Caco-2 (cell line): Measurements from ENCODE around the gene EPHB6. TPM values are rescaled to one million over a fixed set of nuclear protein-coding genes. Genes with fewer than 3 reads are reported as not detected.

Experiments used
- BruUV-seq: library from RNA; stranded (reverse); fragments of 400-500 nt; replicated peaks from 2 replicates; lab custom pipeline; 2021; lab: Mats Ljungman, UMichigan
- CTCF ChIA-PET: fragments of 300-600 bp; sonication (Branson Sonifier 250); formaldehyde crosslinking; loops from one replicate; lab custom pipeline; 2022; ENCODE audit warnings: antibody characterized with exemption; lab: Charles Lee
- POLR2A ChIA-PET: fragments of 300-600 bp; sonication (Branson Sonifier 250); formaldehyde crosslinking; loops from one replicate; lab custom pipeline; 2022; ENCODE audit warnings: antibody characterized with exemption; lab: Charles Lee
- DNase-seq, 2 experiments: peaks; one replicate each; pipeline versions ENCODE4 v3.0.0 to v3.0.0-alpha.2; 2020 to 2022
- H3K27me3 ChIP-seq: replicated peaks from 2 replicates; pipeline ENCODE4 v1.6.0; 2011; ENCODE audit warnings: low read length; ENCODE audit not compliant: control insufficient read depth, insufficient read depth
- H3K36me3 ChIP-seq: 2 replicates; pipeline ENCODE4 v1.5.1; 2011; ENCODE audit warnings: low read length; ENCODE audit not compliant: control insufficient read depth, insufficient read depth
- H3K4me1 ChIP-seq: fragments of 250-450 bp; sonication (Bioruptor Pico); 2 replicates; pipeline ENCODE4 v1.5.1; 2020; ENCODE audit warnings: mild to moderate bottlenecking
- H3K4me3 ChIP-seq: 2 replicates; pipeline ENCODE4 v1.5.1; 2011; ENCODE audit warnings: low read depth, mild to moderate bottlenecking, control low read depth, low read length
- H3K9me3 ChIP-seq: fragments of 250-450 bp; sonication (Bioruptor Pico); 2 replicates; pipeline ENCODE4 v1.5.1; 2020; ENCODE audit warnings: mild to moderate bottlenecking, moderate library complexity
- H3K27ac Mint-ChIP-seq: one replicate; pipeline ENCODE4 v1.8.0; 2022; ENCODE audit warnings: mixed read lengths; ENCODE audit not compliant: unreplicated experiment
- H3K27me3 Mint-ChIP-seq: one replicate; pipeline ENCODE4 v1.8.0; 2022; ENCODE audit warnings: mixed read lengths; ENCODE audit not compliant: insufficient read depth, unreplicated experiment
- H3K36me3 Mint-ChIP-seq: one replicate; pipeline ENCODE4 v1.8.0; 2022; ENCODE audit warnings: mild to moderate bottlenecking, mixed read lengths; ENCODE audit not compliant: insufficient read depth, unreplicated experiment
- H3K4me1 Mint-ChIP-seq: one replicate; pipeline ENCODE4 v1.8.0; 2022; ENCODE audit warnings: low read depth, mixed read lengths; ENCODE audit not compliant: unreplicated experiment
- H3K4me3 Mint-ChIP-seq: one replicate; pipeline ENCODE4 v1.8.0; 2022; ENCODE audit warnings: mild to moderate bottlenecking, moderate library complexity, mixed read lengths; ENCODE audit not compliant: unreplicated experiment
- H3K9me3 Mint-ChIP-seq: one replicate; pipeline ENCODE4 v1.8.0; 2022; ENCODE audit warnings: mixed read lengths; ENCODE audit not compliant: unreplicated experiment
- intact Hi-C: fragments of 100-400 bp; cut with micrococcal nuclease; formaldehyde crosslinking; loops from one replicate; pipeline ENCODE4 v1.10.0; 2022; ENCODE audit not compliant: unreplicated experiment
- total RNA-seq: library from RNA; stranded (reverse); gene quantifications from 2 replicates; pipeline ENCODE4 v1.2.3, GENCODE V29; 2022
- TF ChIP-seq, protein P1 (sequence below), 2 experiments: fragments of 200-600 bp in 1 of 2; IDR thresholded peaks; 1 replicate in 1 of 2; 2 replicates in 1 of 2; pipeline versions ENCODE4 v1.5.1 to v1.8.0; 2011 to 2022; ENCODE audit warnings: antibody characterized with exemption in 1 of 2, control low read depth in 1 of 2, inconsistent platforms in 1 of 2, low read depth in 1 of 2, low read length in 1 of 2, mild to moderate bottlenecking in 1 of 2, moderate library complexity in 1 of 2; ENCODE audit not compliant: insufficient read depth in 1 of 2, severe bottlenecking in 1 of 2, unreplicated experiment in 1 of 2

Gene EPHB6
- total RNA-seq, 1 experiment from 2014 or later, result 2.7 TPM

DNA sequence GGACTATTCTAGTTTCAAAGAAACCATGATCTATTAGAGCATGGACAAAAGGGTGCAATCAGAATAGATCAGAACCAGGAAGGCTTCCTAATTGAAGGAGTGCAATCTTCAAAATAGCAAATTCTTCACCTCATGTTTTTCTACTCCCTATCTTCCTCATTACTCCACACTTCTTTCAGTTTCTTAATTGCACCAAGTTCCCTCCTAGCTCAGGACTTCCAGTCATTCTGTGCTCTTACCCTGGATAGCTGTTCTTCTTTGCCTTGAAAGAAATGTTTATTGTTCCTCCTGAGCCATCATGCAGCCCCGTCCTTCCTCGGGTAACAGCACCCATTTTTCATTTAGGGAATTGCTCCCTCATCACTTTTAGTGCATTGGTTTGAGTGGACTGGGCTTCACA is 55.6 kb downstream of the EPHB6 start:
- H3K4me3 ChIP-seq, result no peak overlapping the region
- Mint-ChIP-seq H3K9me3 (peaks cover 52% of the 10 kb centered on the region), H3K4me1 (peaks cover 61% of the 10 kb centered on the region), H3K36me3 (no peaks in the 10 kb centered on the region), H3K4me3 (no peak overlapping the region), H3K27me3 (no peaks in the 10 kb centered on the region), H3K27ac (peak overlapping the region; percentile 36)
- no peaks in the 10 kb centered on the region; the same call in 1 of the 2 replicates for H3K36me3 ChIP-seq
- peaks cover 57% of the 10 kb centered on the region for H3K4me1 ChIP-seq
- no TSS peak for BruUV-seq
- no peaks in the 10 kb centered on the region for H3K27me3 ChIP-seq
- no peak for DNase-seq
- CTCF ChIA-PET, result interaction anchor here (1.6 to 2.0 kb wide), 3 partner anchors 10 to 47 kb away, joined by 3 to 6 read pairs (median 6); no protein-coding TSS in a partner anchor
- TF ChIP-seq, protein P1, sequence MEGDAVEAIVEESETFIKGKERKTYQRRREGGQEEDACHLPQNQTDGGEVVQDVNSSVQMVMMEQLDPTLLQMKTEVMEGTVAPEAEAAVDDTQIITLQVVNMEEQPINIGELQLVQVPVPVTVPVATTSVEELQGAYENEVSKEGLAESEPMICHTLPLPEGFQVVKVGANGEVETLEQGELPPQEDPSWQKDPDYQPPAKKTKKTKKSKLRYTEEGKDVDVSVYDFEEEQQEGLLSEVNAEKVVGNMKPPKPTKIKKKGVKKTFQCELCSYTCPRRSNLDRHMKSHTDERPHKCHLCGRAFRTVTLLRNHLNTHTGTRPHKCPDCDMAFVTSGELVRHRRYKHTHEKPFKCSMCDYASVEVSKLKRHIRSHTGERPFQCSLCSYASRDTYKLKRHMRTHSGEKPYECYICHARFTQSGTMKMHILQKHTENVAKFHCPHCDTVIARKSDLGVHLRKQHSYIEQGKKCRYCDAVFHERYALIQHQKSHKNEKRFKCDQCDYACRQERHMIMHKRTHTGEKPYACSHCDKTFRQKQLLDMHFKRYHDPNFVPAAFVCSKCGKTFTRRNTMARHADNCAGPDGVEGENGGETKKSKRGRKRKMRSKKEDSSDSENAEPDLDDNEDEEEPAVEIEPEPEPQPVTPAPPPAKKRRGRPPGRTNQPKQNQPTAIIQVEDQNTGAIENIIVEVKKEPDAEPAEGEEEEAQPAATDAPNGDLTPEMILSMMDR (IDR thresholded peaks at IDR 0.05; ENCODE audit: insufficient read depth in 1 of 2, low read depth in 1 of 2, low read length in 1 of 2, severe bottlenecking in 1 of 2, unreplicated experiment in 1 of 2), result no peak
- peaks cover 22% of the 10 kb centered on the region for H3K9me3 ChIP-seq
- POLR2A ChIA-PET, result no interaction called here
- intact Hi-C loops, result no loop called here

DNA sequence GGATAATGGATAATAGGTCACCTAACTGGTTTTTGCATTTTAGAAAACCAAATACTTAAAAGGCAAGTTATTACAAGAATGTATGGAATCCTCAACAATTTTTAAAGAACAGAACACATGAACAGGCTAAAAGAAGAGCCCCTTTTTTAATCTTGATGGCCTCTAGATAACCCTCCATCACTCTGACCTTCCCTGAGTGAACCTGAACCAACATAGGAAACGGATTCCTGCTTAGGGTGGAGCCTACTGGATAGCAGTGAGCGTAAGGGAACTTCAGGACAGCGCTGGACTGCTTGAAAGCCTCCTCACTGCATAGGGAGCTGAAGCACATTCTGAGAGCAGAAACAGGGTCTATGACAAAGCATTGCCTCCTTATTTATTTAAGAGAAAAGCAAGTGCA is 58.2 kb downstream of the EPHB6 start:
- H3K4me1 Mint-ChIP-seq, result peaks cover 61% of the 10 kb centered on the region
- peak; percentile 65 to 74 for DNase-seq
- POLR2A ChIA-PET, result no interaction called here
- CTCF ChIA-PET, result no interaction called here
- Histone ChIP-seq H3K4me3 (no peak overlapping the region), H3K9me3 (peaks cover 16% of the 10 kb centered on the region; the same call in 1 of the 2 replicates), H3K36me3 (no peaks in the 10 kb centered on the region; the same call in 1 of the 2 replicates), H3K4me1 (peaks cover 57% of the 10 kb centered on the region), H3K27me3 (no peaks in the 10 kb centered on the region)
- intact Hi-C loops, result loop anchor here (1.0 kb wide), 2 partner anchors 10 to 44 kb away; no protein-coding TSS in a partner anchor
- peak overlapping the region; percentile 78 for H3K27ac Mint-ChIP-seq
- no peaks in the 10 kb centered on the region for H3K36me3 Mint-ChIP-seq
- H3K27me3 Mint-ChIP-seq, result no peaks in the 10 kb centered on the region
- TF ChIP-seq, protein P1 (IDR thresholded peaks at IDR 0.05; ENCODE audit: insufficient read depth in 1 of 2, low read depth in 1 of 2, low read length in 1 of 2, severe bottlenecking in 1 of 2, unreplicated experiment in 1 of 2), result no peak
- peak overlapping the region; percentile 6 for H3K4me3 Mint-ChIP-seq
- BruUV-seq, result no TSS peak
- H3K9me3 Mint-ChIP-seq, result peaks cover 43% of the 10 kb centered on the region

DNA sequence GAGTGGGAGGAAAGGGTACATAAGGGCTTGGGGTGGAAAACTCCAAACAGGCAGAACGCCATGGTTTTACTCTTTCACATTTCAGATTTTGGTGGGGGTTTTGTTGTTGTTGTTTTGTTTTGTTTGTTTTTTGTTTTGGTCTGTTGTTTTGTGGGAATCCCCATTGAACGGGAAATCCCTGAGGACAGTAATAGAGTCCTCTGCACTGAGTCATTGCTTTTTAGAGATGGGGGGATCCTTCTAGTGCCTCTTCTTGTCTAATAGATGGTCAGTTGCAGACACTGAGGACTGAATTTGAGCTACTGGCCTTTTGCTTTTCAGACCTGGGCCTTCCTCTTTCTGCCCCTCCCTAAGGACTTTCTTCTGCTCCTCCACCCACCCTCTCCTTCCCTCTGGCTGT is 58.7 kb downstream of the EPHB6 start:
- TF ChIP-seq, protein P1 (IDR thresholded peaks at IDR 0.05; ENCODE audit: insufficient read depth in 1 of 2, low read depth in 1 of 2, low read length in 1 of 2, severe bottlenecking in 1 of 2, unreplicated experiment in 1 of 2), result no peak
- DNase-seq, result no peak
- intact Hi-C loops, result loop anchor here (1.0 kb wide), 2 partner anchors 10 to 44 kb away; no protein-coding TSS in a partner anchor
- peak overlapping the region; percentile 78 for H3K27ac Mint-ChIP-seq
- Histone ChIP-seq H3K27me3 (no peaks in the 10 kb centered on the region), H3K36me3 (no peaks in the 10 kb centered on the region; the same call in 1 of the 2 replicates), H3K9me3 (peaks cover 16% of the 10 kb centered on the region; the same call in 1 of the 2 replicates), H3K4me1 (peaks cover 57% of the 10 kb centered on the region), H3K4me3 (no peak overlapping the region)
- peak overlapping the region; percentile 6 for H3K4me3 Mint-ChIP-seq
- H3K36me3 Mint-ChIP-seq, result no peaks in the 10 kb centered on the region
- CTCF ChIA-PET, result no interaction called here
- peaks cover 38% of the 10 kb centered on the region for H3K9me3 Mint-ChIP-seq
- no peaks in the 10 kb centered on the region for H3K27me3 Mint-ChIP-seq
- POLR2A ChIA-PET, result no interaction called here
- BruUV-seq, result no TSS peak
- peaks cover 60% of the 10 kb centered on the region for H3K4me1 Mint-ChIP-seq
